ENCODE measurements around the gene MAN1A2.

DNA sequence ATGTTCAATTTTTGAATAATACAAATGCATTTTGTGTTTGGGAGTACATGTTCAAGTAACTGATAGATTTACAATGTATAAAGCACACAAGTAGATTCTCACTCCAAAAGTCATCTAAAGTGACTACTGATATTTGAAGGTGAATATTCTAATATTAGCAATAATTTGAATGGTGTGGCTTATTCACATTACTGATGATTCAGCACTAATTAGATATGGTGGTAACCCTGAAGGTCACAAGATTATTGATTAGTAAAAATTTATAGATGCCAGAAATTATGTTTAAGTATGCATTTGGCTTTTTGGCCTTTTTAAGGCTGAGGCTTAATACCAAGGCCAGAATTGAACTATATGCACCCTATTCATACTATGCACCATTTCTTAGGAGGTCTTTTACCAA is 186.2 kb downstream of the MAN1A2 start:
- TF ChIP-seq, protein P1, sequence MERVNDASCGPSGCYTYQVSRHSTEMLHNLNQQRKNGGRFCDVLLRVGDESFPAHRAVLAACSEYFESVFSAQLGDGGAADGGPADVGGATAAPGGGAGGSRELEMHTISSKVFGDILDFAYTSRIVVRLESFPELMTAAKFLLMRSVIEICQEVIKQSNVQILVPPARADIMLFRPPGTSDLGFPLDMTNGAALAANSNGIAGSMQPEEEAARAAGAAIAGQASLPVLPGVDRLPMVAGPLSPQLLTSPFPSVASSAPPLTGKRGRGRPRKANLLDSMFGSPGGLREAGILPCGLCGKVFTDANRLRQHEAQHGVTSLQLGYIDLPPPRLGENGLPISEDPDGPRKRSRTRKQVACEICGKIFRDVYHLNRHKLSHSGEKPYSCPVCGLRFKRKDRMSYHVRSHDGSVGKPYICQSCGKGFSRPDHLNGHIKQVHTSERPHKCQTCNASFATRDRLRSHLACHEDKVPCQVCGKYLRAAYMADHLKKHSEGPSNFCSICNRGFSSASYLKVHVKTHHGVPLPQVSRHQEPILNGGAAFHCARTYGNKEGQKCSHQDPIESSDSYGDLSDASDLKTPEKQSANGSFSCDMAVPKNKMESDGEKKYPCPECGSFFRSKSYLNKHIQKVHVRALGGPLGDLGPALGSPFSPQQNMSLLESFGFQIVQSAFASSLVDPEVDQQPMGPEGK (CRISPR knock-in tag; IDR thresholded peaks at IDR 0.05; ENCODE audit: borderline replicate concordance): no peak
- TF ChIP-seq, protein P2, sequence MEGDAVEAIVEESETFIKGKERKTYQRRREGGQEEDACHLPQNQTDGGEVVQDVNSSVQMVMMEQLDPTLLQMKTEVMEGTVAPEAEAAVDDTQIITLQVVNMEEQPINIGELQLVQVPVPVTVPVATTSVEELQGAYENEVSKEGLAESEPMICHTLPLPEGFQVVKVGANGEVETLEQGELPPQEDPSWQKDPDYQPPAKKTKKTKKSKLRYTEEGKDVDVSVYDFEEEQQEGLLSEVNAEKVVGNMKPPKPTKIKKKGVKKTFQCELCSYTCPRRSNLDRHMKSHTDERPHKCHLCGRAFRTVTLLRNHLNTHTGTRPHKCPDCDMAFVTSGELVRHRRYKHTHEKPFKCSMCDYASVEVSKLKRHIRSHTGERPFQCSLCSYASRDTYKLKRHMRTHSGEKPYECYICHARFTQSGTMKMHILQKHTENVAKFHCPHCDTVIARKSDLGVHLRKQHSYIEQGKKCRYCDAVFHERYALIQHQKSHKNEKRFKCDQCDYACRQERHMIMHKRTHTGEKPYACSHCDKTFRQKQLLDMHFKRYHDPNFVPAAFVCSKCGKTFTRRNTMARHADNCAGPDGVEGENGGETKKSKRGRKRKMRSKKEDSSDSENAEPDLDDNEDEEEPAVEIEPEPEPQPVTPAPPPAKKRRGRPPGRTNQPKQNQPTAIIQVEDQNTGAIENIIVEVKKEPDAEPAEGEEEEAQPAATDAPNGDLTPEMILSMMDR (IDR thresholded peaks at IDR 0.05 in 2 of 3, conservative IDR thresholded peaks at IDR 0.05 in 1 of 3; ENCODE audit: insufficient read depth in 2 of 3, low read depth in 1 of 3, low read length in 3 of 3): no peak
- no peak for TF ChIP-seq CAMTA2 (CRISPR knock-in tag; conservative IDR thresholded peaks at IDR 0.05)
- TF ChIP-seq XRCC5 (IDR thresholded peaks at IDR 0.05; ENCODE audit: low read depth, low read length): no peak
- TF ChIP-seq NR2C2 (CRISPR knock-in tag; IDR thresholded peaks at IDR 0.05): no peak
- no peak for TF ChIP-seq NR2C2 (tag; IDR thresholded peaks at IDR 0.05)

Data from K562 (cell line).